ENCODE data around the gene NUPR1. TPM values are rescaled to one million over a fixed set of nuclear protein-coding genes. Genes with fewer than 3 reads are reported as not detected.

The NUPR1 gene
- total and polyA plus RNA-seq, 2 of the 13 experiments (the other 11 are each of a cell fraction or from before 2014, with no cell fraction given): 18.0 to 25.6 TPM

GRCh38 chr16:28491970-28492474 is 46.8 kb downstream of the NUPR1 start, which contains the start of gene CLN3 (continued):
- no peak for TF ChIP-seq ZNF24 (IDR thresholded peaks at IDR 0.05)
- TF ChIP-seq MAFG (CRISPR knock-in tag; IDR thresholded peaks at IDR 0.05): no peak
- no peak for TF ChIP-seq SIX4 (CRISPR knock-in tag; IDR thresholded peaks at IDR 0.05)
- TF ChIP-seq TEAD3 (CRISPR knock-in tag; optimal IDR thresholded peaks at IDR 0.05; ENCODE audit: borderline replicate concordance): peak; percentile 58
- no peak for TF ChIP-seq MED1 (CRISPR knock-in tag; IDR thresholded peaks at IDR 0.05)
- no peak for TF ChIP-seq TCF7L2 (IDR thresholded peaks at IDR 0.05; ENCODE audit: low read depth, low read length)
- TF ChIP-seq ZNF530 (CRISPR knock-in tag; IDR thresholded peaks at IDR 0.05; ENCODE audit: low read depth): no peak
- no peak for TF ChIP-seq RFX5 (IDR thresholded peaks at IDR 0.05; ENCODE audit: low read depth, low read length)
- no peak for TF ChIP-seq FOXC1 (CRISPR knock-in tag; IDR thresholded peaks at IDR 0.05; ENCODE audit: borderline replicate concordance)
- TF ChIP-seq ZSCAN25 (CRISPR knock-in tag; IDR thresholded peaks at IDR 0.05): no peak; the same call in 1 of the 2 replicates
- TF ChIP-seq MBNL3 (CRISPR knock-in tag; conservative IDR thresholded peaks at IDR 0.05): no peak
- TF ChIP-seq ZSCAN30 (CRISPR knock-in tag; IDR thresholded peaks at IDR 0.05): no peak
- TF ChIP-seq ZNF3 (CRISPR knock-in tag; IDR thresholded peaks at IDR 0.05): 0 out of 2 replicates have a peak, but pooled peaks have one; percentile 33
- TF ChIP-seq CAMTA2 (CRISPR knock-in tag; IDR thresholded peaks at IDR 0.05; ENCODE audit: borderline replicate concordance): 0 out of 2 replicates have a peak, but pooled peaks have one; percentile 19
- no peak for TF ChIP-seq ZNF773 (CRISPR knock-in tag; IDR thresholded peaks at IDR 0.05; ENCODE audit: borderline replicate concordance)
- no peak for TF ChIP-seq THAP7 (CRISPR knock-in tag; IDR thresholded peaks at IDR 0.05)
- no peak for TF ChIP-seq KLF12 (CRISPR knock-in tag; IDR thresholded peaks at IDR 0.05; ENCODE audit: borderline replicate concordance)
- no peak for TF ChIP-seq ZNF12 (CRISPR knock-in tag; IDR thresholded peaks at IDR 0.05)
- no peak for TF ChIP-seq RORA (CRISPR knock-in tag; IDR thresholded peaks at IDR 0.05)
- TF ChIP-seq ZBTB21 (CRISPR knock-in tag; IDR thresholded peaks at IDR 0.05): no peak
- TF ChIP-seq ZNF629 (CRISPR knock-in tag; conservative IDR thresholded peaks at IDR 0.05): no peak
- peak; percentile 90 for TF ChIP-seq ZNF331 (CRISPR knock-in tag; IDR thresholded peaks at IDR 0.05)
- no peak for TF ChIP-seq PHB2 (IDR thresholded peaks at IDR 0.05; ENCODE audit: partially characterized antibody)
- no peak for TF ChIP-seq ARID3A (IDR thresholded peaks at IDR 0.05; ENCODE audit: low read depth, low read length)
- no peak for TF ChIP-seq PRPF4 (IDR thresholded peaks at IDR 0.05; ENCODE audit: low read depth, low read length, poor library complexity, severe bottlenecking)
- no peak for TF ChIP-seq PAWR (CRISPR knock-in tag; IDR thresholded peaks at IDR 0.05; ENCODE audit: borderline replicate concordance)
- TF ChIP-seq HDAC2 (CRISPR knock-in tag; IDR thresholded peaks at IDR 0.05): peak; percentile 63; the same call in 1 of the 2 replicates
- no peak for TF ChIP-seq ZMYM2 (CRISPR knock-in tag; IDR thresholded peaks at IDR 0.05)
- no peak for TF ChIP-seq ZNF382 (CRISPR knock-in tag; IDR thresholded peaks at IDR 0.05; ENCODE audit: borderline replicate concordance)
- peak; percentile 58; the same call in 1 of the 2 replicates for TF ChIP-seq MAZ (IDR thresholded peaks at IDR 0.05; ENCODE audit: borderline replicate concordance, low read depth, low read length)
- TF ChIP-seq MAZ (CRISPR knock-in tag; IDR thresholded peaks at IDR 0.05; ENCODE audit: low read depth): no peak
- TF ChIP-seq SP1 (IDR thresholded peaks at IDR 0.05): no peak
- TF ChIP-seq SP1 (CRISPR knock-in tag; IDR thresholded peaks at IDR 0.05): no peak
- TF ChIP-seq HNF4G (IDR thresholded peaks at IDR 0.05; ENCODE audit: borderline replicate concordance, low read depth, low read length): peak; percentile 28; the same call in 1 of the 2 replicates
- no peak for TF ChIP-seq HNF4G (CRISPR knock-in tag; IDR thresholded peaks at IDR 0.05; ENCODE audit: borderline replicate concordance, low read depth)
